Choroid plexus epithelial cell (primary cell): ENCODE results near the gene C4B.
"Not testable (repeated sequence)": the region's sequence is repeated elsewhere in the genome, so short reads cannot be mapped to it uniquely, and the experiment has no call there.

Source experiments
- DNase-seq: peaks from one replicate; pipeline ENCODE4 v3.0.0-alpha.2; 2010; ENCODE audit warnings: low read depth
- H3K4me3 ChIP-seq: 2 replicates; pipeline ENCODE4 v1.5.1; 2011; ENCODE audit warnings: low read depth, mild to moderate bottlenecking, control low read depth, low read length, moderate library complexity
- TF ChIP-seq, protein P1 (sequence below): conservative IDR thresholded peaks from 2 replicates; pipeline ENCODE4 v1.5.1; 2011; ENCODE audit warnings: low read depth, mild to moderate bottlenecking, control low read depth, inconsistent platforms, low read length, moderate library complexity

The C4B gene

DNA sequence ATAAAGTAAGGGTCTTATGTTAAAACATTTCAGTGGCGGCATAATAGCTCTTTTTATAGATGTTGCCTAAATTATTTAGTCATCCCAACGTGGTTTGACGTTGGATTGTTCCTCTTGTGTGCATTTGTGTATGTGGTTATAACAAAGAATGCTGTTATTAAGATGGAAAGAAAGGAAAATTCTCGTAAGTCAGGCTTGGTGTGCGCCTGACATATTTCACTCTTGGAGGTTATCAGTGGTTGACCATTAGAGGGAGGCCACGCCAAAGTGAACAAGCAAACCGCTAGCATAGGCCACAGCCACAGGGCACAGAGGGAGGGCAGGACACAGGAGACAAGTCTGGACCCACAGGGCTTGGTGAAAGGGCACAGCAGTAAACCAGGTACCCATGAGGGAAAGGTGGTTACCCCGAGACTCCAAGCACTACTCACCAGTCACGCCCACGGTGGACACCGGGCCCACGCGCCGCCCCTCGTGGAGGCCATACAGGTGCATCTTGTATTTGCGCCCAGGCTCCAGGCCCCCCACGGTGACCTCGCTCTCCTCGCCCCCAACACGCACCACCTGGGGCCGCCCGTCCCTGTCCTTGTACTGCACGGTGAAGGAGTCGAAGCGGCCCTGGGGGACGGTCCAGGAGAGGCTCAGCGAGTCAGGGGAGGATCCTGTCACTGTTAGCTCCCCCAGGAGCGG, 46.5 kb downstream of the C4B start:
- no peak for DNase-seq
- TF ChIP-seq, protein P1, sequence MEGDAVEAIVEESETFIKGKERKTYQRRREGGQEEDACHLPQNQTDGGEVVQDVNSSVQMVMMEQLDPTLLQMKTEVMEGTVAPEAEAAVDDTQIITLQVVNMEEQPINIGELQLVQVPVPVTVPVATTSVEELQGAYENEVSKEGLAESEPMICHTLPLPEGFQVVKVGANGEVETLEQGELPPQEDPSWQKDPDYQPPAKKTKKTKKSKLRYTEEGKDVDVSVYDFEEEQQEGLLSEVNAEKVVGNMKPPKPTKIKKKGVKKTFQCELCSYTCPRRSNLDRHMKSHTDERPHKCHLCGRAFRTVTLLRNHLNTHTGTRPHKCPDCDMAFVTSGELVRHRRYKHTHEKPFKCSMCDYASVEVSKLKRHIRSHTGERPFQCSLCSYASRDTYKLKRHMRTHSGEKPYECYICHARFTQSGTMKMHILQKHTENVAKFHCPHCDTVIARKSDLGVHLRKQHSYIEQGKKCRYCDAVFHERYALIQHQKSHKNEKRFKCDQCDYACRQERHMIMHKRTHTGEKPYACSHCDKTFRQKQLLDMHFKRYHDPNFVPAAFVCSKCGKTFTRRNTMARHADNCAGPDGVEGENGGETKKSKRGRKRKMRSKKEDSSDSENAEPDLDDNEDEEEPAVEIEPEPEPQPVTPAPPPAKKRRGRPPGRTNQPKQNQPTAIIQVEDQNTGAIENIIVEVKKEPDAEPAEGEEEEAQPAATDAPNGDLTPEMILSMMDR, result no peak

GRCh38 chr6:32064706-32065105, 50.1 kb downstream of the C4B start:
- no peak for DNase-seq
- H3K4me3 ChIP-seq, result no peak overlapping the region
- TF ChIP-seq, protein P1, result no peak

More for the DNA sequence above, 46.5 kb downstream of the C4B start:
- H3K4me3 ChIP-seq, result no peak overlapping the region

- DNase-seq, H3K4me3 ChIP-seq: not testable (repeated sequence)
These were observed 52.9 kb downstream of the C4B start for GRCh38 chr6:32067521-32067920.

DNA sequence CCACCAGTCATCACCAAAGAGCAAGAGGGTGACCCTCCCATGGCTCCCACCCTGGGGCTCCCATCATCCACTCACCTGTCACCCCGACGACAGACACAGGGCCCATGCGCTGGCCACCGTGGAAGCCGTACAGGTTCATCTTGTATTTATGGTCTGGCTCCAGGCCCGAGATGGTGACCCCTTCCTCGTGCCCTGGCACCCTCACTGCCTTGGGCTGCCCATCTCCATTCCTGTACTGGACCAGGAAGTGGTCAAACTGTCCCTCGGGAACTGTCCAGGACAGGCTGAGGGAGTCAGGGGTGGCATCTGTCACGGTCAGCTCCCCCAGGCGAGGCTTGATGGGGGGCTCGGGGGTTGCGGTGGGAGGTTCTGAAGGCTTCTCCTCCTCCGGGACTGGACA, 53.7 kb downstream of the C4B start:
- not testable (repeated sequence) for H3K4me3 ChIP-seq, DNase-seq

GRCh38 chr6:32068867-32069266, 54.3 kb downstream of the C4B start:
- H3K4me3 ChIP-seq, result no peak overlapping the region
- no peak for DNase-seq
- TF ChIP-seq, protein P1, result no peak

DNA sequence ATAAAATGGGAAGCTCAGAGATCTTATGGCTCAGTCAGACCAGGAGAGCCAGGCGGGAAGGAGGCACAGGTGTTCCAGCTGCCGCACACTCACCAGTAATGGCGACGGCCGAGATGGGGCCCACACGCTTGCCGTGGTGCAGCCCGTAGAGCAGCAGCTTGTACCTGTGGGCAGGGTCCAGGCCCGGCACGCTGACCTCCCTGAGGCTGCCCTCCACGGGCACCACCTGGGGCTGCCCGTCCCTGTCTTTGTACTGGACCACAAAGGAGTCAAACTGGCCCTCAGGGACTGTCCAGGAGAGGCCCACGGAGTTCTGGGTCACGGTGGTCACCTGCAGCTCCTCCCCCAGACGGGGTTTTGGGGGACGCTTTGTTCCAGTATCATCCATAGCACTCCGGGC, 54.9 kb downstream of the C4B start:
- H3K4me3 ChIP-seq, result no peak overlapping the region
- TF ChIP-seq, protein P1, result no peak
- no peak for DNase-seq

DNA sequence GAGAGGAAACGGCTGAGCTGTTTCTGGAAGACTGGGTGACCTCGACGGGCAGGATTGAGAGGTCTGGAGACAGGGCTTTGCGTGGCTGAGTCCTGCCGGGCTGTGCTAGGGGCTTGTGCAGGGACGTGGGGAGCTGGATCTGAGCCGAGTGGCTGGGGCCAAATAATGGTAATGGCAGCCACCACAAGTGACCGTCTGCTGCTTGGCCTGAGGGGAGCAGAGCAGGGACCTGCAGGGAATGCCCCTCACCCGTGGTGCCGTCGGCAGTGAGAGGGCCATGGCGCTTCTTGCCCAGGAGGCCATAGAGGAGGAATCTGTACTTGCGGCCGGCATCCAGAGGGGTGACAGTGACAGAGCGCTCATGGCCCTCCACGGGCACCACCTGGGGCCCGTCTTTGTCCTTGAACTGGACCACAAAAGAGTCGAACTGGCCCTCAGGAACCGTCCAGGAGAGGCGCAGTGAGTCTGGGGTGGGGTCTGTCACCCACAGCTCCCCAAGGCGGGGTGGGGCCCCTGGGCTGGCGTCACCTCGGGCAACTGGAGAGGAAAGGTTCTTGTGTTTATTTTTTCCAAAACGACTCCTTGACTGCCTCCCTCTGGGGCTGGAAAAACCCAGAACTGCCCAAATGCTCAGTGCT, 55.4 kb downstream of the C4B start:
- H3K4me3 ChIP-seq, result no peak overlapping the region
- no peak for DNase-seq
- TF ChIP-seq, protein P1, result no peak
